ENCODE results near the gene FGF4. TPM values are rescaled to one million over a fixed set of nuclear protein-coding genes. Genes with fewer than 3 reads are reported as not detected.

FGF4 gene
- total and polyA plus RNA-seq, 2 donors from 2014 or later, result not detected

- no peak for DNase-seq
Observed at GRCh38 chr11:69816671-69817070, 41.5 kb upstream of the FGF4 start.

GRCh38 chr11:69815973-69816372, 40.8 kb upstream of the FGF4 start:
- TF ChIP-seq CTCF (IDR thresholded peaks at IDR 0.05; ENCODE audit: borderline replicate concordance, extremely low read depth, insufficient read depth), result no peak
- Histone ChIP-seq H3K4me3 (ENCODE audit: low read length in 3 of 3) (no peak overlapping the region), H3K36me3 (ENCODE audit: control insufficient read depth in 2 of 3, insufficient read depth in 3 of 3, low read length in 3 of 3) (no peaks in the 10 kb centered on the region), H3K9ac (ENCODE audit: low read length in 3 of 3) (no peak overlapping the region), H3K27ac (ENCODE audit: low read depth in 2 of 2, low read length in 2 of 2) (no peak overlapping the region), H3K9me3 (ENCODE audit: control insufficient read depth in 2 of 3, insufficient read depth in 1 of 3, low read length in 3 of 3) (no peaks in the 10 kb centered on the region), H3K27me3 (ENCODE audit: control insufficient read depth, insufficient read depth, low read length) (peaks cover 12% of the 10 kb centered on the region), H3K4me1 (ENCODE audit: control insufficient read depth in 2 of 3, insufficient read depth in 2 of 3, low read depth in 1 of 3, low read length in 3 of 3) (no peaks in the 10 kb centered on the region)
- FAIRE-seq (no peak), DNase-seq (no peak)
- intact Hi-C loops (cut with DNase I), result no loop called here

More at GRCh38 chr11:69816671-69817070, 41.5 kb upstream of the FGF4 start:
- intact Hi-C loops (cut with DNase I), result no loop called here
- no peak overlapping the region for H3K9ac ChIP-seq (ENCODE audit: low read length in 3 of 3)
- H3K27ac ChIP-seq (ENCODE audit: low read depth in 2 of 2, low read length in 2 of 2), result no peak overlapping the region
- no peak overlapping the region for H3K4me3 ChIP-seq (ENCODE audit: low read length in 3 of 3)
- no peak for TF ChIP-seq CTCF (IDR thresholded peaks at IDR 0.05; ENCODE audit: borderline replicate concordance, extremely low read depth, insufficient read depth)
- H3K9me3 ChIP-seq (ENCODE audit: control insufficient read depth in 2 of 3, insufficient read depth in 1 of 3, low read length in 3 of 3), result no peaks in the 10 kb centered on the region
- H3K36me3 ChIP-seq (ENCODE audit: control insufficient read depth in 2 of 3, insufficient read depth in 3 of 3, low read length in 3 of 3), result no peaks in the 10 kb centered on the region
- H3K27me3 ChIP-seq (ENCODE audit: control insufficient read depth, insufficient read depth, low read length), result peaks cover 15% of the 10 kb centered on the region
- H3K4me1 ChIP-seq (ENCODE audit: control insufficient read depth in 2 of 3, insufficient read depth in 2 of 3, low read depth in 1 of 3, low read length in 3 of 3), result no peaks in the 10 kb centered on the region
- no peak for FAIRE-seq

GRCh38 chr11:69814902-69815301, 39.8 kb upstream of the FGF4 start:
- Histone ChIP-seq H3K27me3 (ENCODE audit: control insufficient read depth, insufficient read depth, low read length) (peaks cover 6% of the 10 kb centered on the region), H3K36me3 (ENCODE audit: control insufficient read depth in 2 of 3, insufficient read depth in 3 of 3, low read length in 3 of 3) (no peaks in the 10 kb centered on the region), H3K4me3 (ENCODE audit: low read length in 3 of 3) (no peak overlapping the region), H3K9me3 (ENCODE audit: control insufficient read depth in 2 of 3, insufficient read depth in 1 of 3, low read length in 3 of 3) (no peaks in the 10 kb centered on the region), H3K4me1 (ENCODE audit: control insufficient read depth in 2 of 3, insufficient read depth in 2 of 3, low read depth in 1 of 3, low read length in 3 of 3) (no peaks in the 10 kb centered on the region), H3K9ac (ENCODE audit: low read length in 3 of 3) (no peak overlapping the region), H3K27ac (ENCODE audit: low read depth in 2 of 2, low read length in 2 of 2) (no peak overlapping the region)
- TF ChIP-seq CTCF (IDR thresholded peaks at IDR 0.05; ENCODE audit: borderline replicate concordance, extremely low read depth, insufficient read depth), result no peak
- intact Hi-C loops (cut with DNase I), result no loop called here
- DNase-seq, result no peak
- FAIRE-seq, result no peak

GRCh38 chr11:69814411-69814810, 39.3 kb upstream of the FGF4 start:
- no peak overlapping the region for H3K4me3 ChIP-seq (ENCODE audit: low read length in 3 of 3)
- H3K9me3 ChIP-seq (ENCODE audit: control insufficient read depth in 2 of 3, insufficient read depth in 1 of 3, low read length in 3 of 3), result no peaks in the 10 kb centered on the region
- FAIRE-seq, result no peak
- TF ChIP-seq CTCF (IDR thresholded peaks at IDR 0.05; ENCODE audit: borderline replicate concordance, extremely low read depth, insufficient read depth), result no peak
- H3K27ac ChIP-seq (ENCODE audit: low read depth in 2 of 2, low read length in 2 of 2), result no peak overlapping the region
- H3K36me3 ChIP-seq (ENCODE audit: control insufficient read depth in 2 of 3, insufficient read depth in 3 of 3, low read length in 3 of 3), result no peaks in the 10 kb centered on the region
- DNase-seq, result peak in 1 of 5 donors; percentile 28
- H3K27me3 ChIP-seq (ENCODE audit: control insufficient read depth, insufficient read depth, low read length), result peaks cover 5% of the 10 kb centered on the region
- no peak overlapping the region for H3K9ac ChIP-seq (ENCODE audit: low read length in 3 of 3)
- H3K4me1 ChIP-seq (ENCODE audit: control insufficient read depth in 2 of 3, insufficient read depth in 2 of 3, low read depth in 1 of 3, low read length in 3 of 3), result no peaks in the 10 kb centered on the region
- intact Hi-C loops (cut with DNase I), result no loop called here
